Measurements from ENCODE around the gene RAD54L.
A peak's percentile ranks its signal among the peaks of the same experiment; 100 is the strongest.
"Not testable (repeated sequence)": the region's sequence is repeated elsewhere in the genome, so short reads cannot be mapped to it uniquely, and the experiment has no call there.

Gene RAD54L

DNA sequence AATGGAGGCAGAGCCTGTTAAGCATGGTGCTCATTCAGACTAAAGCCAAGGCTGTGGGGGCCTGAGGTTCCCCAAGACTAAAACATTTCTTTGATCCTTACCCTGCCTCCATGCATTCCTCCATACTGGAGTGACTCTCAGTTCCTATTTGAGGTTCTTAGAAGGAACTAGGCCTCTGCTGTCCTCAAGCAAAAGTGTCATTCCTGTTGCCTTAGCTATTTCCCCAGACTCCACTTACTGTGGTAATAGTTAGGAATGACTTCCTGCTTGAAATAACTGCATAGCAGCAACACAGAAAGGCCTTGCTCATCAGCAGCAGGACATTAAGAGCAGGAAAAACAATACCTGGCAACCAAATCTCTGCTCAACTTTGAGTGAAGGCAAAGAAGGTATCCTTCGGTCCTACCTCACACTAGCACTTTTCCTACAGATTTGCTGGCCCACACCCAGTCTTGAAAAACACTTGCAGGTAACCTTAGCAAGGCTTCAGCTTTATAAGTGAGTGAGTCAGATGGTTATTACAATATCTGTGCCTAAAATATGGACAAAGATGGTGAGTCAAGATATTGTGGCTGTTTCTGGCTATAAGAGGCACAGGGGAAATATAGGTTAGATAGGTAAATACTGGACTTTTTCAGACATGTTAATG, 41.0 kb downstream of the RAD54L start:
- no peak for DNase-seq

DNA sequence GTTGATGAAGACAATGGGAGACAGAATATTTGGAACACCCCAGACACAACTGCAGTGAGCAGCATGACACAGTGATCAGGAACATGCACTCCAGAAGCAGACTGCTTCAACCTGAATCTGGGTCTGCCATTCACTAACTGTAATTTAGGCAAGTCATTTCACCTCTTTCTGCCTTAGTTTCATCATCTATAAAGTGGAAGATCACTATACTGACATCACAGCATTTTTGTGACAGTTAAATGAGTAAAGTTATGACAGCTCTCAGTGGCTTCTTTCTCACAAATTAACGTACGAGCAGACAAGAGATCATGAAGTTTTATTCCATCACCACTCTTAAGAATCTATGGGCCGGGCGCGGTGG, 41.6 kb downstream of the RAD54L start:
- no peak for DNase-seq

DNA sequence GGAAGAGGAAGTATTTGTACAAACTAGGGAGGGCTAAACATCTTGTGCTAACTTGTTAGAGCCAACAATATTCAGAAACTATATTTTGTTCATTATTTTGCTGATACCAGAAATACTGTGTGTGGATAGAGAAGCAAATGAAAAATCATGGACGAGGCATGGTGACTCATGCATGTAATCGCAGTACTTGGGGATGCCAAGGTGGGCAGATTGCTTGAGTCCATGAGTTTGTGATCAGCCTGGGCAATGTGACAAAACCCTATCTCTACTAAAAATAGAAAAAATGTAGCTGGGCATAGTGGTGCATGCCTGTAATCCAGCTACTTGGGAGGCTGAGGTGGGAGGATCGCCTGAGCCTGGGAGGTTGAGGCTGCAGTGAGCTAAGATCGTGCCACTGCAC, 42.4 kb downstream of the RAD54L start:
- DNase-seq = no peak

DNA sequence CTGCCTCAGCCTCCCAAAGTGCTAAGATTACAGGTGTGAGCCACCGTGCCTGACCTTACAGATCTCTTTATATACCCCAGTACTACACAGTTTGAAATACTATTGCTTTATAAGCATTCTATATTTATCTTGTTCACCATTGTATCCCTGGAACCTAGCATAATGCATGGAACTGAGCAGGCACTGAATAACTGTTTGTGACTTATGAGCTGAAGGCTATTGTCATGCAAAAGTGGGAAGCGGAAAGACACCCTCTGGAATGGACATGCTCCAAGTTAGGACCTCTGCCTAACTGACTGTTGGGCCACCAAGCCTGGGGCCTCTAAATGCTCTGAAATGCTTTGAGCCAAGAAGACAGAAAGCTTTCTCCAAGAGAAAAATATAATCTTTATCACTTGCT, 47.7 kb downstream of the RAD54L start:
- no peak for DNase-seq

DNA sequence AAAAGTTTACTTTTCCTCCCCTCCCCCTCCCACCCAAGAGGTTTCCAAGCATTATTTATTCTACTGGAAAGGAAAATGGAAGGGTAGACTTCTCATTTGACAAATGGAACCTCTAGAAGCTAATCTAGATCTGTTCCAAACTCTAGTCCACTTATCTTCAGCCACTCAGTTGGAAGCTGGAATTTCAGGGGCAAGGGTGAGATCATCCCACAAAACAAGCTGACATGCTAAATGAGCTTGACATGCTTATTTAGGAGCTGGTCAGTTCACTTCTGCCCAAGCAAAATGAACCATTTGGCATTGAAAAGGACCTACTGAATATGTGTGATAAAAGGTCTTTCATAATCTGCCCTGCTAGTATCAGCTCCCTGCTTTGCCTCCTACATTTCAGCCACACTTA, 50.8 kb downstream of the RAD54L start:
- no peak for DNase-seq

DNA sequence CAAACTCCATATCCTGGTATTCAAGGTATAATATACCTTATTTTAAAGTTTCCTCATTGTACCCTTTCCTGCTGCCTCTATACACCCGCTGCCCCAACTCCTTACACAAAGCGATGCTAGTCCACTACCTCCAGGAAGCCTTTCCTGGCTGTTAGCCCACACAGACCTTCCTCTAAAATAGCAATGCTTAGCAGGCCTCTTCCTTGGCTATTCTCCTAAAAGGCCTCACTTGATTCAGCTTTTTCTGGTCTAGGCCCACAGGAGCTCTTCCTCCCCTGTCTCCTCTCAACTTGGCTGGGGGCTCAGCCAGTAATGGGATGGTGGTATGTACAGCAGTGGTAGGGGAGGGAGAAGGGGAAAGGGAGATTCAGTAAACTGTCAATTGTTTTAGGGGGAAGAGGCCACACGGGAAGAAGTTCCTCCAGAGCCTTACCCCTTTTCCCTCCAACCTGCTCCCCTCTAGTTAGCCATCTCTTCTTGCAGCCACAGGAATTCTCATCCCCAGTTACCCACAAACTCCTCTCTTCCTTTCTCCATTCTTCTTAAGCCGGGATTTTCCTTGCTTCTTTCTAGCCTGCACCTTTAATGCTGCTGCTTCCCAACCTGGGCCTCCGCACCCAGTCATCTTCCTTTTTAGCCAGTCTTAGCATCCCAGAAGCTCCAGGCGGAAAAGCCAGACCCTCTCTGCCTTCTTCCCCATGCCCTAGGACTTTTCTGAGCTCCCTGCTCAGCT, 53.3 kb downstream of the RAD54L start:
- no peak for DNase-seq

DNA sequence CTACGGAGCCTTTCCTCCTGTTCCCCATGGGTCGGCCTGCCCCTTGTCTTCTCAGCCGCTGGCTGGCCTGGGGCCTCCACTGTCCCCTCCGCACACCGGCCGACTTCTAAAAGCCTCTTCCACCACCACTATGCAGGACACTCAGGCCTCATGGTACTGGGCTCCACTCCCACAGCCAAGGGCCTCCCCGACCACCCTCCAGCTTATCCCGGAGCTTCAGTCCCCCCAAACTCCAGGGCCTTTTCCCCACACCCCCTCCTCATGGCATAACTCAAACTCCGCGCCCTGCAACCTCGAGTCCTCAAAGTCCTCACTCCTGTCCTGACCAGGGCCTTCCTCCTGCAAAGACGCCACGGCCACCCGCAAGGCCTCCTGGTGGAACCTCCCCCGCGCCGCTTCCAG, 53.8 kb downstream of the RAD54L start:
- DNase-seq = no peak

DNA sequence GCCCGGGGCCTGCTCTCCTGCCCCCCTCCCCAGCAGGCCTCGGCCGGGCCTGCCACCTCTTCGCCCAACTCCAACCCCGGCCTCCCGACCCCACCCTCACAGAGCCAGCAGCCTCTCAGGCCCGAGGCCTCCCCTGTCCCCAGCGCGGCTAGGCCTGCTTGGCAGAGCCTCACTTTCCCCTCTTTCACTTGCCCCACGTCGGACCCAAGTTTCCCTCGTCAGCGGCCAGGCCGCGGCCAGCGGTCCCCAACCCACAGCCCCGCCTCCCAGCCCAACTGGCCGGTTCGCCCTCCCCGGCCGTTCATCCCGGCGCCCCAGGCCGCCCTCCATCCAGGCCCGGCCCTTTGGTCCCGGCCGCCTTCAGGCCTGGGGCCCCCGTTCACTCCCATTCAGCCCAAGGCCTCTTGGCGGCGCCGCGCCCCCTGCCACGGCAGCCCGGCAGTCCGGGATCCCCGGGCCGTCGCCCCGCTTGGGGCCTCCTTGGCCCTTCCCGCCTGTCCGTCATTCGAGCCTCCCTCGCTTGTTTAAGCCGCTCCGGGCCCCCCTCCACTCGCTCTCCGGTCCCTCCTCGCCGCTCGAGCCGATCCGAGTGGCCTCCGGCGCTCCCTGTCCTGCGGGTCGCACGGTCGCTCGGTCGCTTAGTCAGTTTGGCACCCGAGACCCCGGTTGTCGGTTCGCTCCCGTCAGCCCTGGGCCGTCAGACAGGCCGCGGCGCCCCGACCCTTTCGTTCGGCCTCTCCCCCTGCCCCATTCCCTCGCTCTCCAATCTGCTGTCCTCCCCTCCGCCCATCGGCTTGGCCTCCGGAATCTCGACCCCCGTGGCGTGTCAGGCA, 54.5 kb downstream of the RAD54L start:
- DNase-seq = no peak

DNA sequence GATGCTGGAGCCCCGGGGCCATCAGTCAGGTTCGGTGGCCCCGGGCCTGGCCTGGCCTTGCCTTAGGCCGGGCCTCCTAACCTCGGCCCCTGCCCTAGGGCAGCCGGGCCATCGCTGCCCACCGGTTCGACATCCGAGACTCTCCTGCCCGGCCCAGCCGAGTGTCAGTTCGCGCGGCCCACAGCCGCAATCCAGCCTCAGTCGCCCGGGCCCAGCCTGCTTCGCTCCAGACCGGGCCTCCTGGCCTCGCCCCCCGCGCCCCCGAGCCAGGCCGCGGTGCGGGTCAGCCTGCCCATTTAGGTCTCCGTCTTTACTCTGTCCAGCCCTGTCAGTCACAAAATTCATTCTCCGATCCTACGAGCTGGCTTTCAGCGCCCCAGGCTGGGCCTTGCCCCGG, 55.1 kb downstream of the RAD54L start:
- DNase-seq = no peak

DNA sequence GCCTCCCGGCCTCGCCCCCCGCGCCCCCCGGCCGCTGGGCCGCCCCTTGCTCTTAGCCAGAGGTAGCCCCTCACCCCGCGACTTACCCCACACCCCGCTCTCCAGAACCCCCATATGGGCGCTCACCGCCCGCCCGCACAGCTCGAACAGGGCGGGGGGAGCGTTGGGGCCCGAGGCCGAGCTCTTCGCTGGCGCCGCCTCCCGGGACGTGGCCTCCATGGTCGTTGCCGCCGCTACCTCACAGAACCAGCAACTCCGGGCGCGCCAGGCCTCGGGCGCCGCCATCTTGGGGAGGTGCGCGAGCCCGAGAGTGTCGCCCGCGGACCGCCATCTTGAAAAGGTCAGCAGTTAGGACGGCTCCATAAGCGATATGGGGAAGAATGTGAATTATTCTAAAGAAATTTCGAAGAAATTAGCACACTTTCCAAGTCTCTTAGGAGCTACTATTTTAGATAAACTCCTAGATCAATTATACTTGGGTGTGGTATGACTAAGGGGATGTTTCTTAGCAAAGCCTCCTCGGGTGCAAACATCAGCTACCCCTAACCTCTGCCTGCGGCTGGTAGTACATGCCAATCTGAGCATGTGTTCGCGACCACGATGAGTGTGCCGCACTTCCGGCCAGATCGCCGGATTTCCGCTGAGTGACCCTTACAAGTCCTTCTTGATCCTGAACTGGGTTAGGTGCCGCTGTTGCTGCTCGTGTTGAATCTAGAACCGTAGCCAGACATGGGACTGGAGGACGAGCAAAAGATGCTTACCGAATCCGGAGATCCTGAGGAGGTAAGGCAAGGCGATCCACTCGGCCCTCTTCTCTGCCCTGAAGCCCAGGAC, 55.7 kb downstream of the RAD54L start, which contains the start of the genes LRRC41 and UQCRH:
LRRC41 (minus strand) TSS at position 579 of the 834 bp plus-strand sequence; CDS start at position 285, 294 bp downstream.
UQCRH (plus strand) TSS at position 661 of the 834 bp plus-strand sequence; CDS start at position 730, 69 bp downstream.
- DNase-seq = peak; percentile 85

DNA sequence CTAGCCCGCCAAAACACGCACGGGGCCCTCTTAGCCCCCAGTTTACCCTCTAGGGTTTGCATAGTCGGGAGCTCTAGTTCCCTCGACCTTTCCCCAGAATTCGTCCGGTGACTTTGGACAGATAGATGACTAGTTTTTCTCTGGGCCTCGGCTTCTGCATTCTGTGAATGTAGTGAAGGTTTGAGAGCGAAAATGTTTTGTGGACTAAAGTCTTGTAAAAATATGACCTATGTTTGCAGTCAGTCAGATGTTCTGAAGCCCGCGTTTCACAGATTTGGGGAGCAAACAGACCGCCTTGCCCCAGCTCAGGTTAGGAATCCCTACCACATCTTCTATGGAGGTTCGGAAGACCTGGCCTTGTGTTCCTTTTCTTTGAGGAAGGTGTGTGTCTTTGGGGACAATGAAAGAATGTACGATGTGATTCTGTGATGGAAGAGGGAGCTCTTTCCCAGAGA, 56.3 kb downstream of the RAD54L start:
- DNase-seq = no peak

DNA sequence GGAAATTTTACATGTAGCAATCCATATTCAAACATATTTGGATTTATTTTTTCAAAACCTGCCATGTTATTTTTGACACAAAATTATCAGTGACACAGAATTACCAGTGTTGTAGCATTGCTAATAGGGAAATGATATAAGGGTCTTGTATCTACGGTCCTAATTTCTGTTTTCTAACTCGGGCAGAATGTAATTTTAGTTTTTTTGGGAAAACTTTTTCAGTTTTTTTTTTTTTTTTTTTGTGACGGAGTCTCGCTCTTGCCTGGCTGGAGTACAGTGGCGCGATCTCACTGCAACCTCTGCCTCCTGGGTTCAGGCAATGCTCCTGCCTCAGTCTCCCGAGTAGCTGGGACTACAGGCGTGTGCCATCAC, 58.6 kb downstream of the RAD54L start:
- no peak for DNase-seq

DNA sequence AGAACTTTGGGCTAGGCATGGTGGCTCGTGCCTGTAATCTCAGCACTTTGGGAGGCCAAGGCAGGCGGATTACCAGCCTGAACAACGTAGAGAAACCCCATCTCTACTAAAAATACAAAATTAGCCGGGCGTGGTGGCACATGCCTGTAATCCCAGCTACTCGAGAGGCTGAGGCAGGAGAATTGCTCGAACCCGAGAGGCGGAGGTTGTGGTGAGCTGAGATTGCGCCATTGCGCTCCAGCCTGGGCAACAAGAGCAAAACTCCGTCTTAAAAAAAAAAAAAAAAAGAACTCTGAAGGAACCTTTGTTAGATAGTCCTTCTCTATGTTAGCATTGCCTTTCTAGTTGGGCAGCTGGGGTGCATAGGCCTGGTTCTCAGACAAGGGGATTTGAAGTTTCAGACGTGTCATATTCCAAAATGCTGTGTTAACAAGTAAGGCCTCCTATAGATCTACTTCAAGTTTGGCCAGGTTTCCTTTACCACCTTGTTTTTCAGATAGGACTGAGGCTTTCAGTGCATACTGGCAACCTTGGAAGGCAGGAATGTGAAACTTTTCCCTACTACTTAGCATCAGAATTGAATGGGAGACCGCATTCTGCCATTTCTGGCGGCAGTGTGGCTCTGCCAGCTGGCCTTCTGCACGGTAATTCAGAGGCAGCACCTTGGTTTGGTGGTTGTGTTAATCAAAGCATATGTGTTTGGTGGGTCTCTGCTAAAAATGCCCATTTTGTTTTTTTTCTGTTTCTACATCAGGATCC, 62.0 kb downstream of the RAD54L start:
- DNase-seq = no peak

DNA sequence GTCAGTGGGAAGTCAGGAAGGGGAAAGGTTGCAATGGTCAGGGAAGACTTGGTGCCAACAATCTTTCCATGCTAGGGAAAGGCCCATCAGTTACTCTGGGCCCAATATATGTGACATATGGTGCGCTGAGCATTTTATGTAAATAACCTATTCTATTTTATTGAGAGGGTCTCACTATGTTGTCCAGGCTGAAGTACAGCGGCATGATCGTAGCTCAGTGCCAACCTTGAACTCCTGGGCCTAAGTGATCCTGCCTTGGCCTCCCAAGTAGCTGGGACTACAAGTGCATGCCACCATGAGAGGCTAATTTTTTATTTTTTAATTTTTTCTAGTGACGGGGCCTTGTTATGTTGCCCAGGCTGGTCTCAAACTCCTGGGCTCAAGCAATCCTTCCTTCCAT, 62.8 kb downstream of the RAD54L start:
- no peak for DNase-seq

DNA sequence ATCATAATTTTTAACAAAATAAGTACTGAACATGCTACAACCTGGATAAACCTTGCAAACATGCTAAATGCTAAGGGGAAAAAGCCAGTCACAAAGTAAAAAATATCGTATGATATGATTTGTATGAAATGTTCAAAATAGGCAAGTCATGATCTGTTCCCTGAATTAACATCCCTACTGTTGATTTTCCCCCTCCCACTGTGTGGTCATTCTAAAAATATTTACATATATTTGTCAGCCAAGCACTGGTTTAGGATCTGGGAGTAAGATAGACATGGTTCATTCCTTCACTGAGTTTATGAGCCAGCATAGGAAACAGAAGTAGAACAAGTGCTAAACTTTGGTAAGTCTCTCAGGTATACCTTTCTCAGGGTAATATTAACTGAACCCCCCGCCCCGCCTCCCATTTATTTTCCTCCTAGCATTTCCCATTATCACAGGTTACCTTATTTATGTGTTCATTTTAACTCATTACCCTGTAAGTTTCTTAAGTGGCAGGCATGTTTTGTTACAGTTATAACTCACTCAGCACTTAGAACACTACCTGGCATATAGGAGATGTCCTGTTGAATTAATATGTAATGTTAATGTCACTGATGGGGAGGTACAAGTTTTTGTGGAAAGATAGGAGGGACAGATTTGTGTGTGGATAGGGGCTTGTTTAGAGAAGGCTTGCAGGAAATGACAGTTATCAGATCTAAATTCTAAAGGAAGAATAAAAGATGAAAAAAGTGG, 68.3 kb downstream of the RAD54L start:
- DNase-seq = no peak

DNA sequence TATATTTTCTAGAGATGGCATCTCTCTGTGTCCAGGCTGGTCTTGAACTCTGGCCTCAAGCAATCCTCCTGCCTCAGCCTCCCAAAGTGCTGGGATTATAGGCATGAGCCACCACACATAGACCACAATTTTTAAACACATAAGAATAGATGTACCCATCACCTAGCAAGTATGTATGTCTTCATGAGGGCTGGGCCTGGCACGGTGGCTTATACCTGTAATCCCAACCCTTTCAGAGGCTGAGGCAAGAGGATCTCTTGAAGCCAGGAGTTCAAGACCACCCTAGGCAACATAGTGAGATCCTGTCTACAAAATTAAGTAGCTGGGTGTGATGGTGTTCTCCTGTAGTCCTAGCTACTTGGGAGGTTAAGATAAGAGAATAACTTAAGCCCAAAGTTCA, 69.8 kb downstream of the RAD54L start:
- DNase-seq = no peak

DNA sequence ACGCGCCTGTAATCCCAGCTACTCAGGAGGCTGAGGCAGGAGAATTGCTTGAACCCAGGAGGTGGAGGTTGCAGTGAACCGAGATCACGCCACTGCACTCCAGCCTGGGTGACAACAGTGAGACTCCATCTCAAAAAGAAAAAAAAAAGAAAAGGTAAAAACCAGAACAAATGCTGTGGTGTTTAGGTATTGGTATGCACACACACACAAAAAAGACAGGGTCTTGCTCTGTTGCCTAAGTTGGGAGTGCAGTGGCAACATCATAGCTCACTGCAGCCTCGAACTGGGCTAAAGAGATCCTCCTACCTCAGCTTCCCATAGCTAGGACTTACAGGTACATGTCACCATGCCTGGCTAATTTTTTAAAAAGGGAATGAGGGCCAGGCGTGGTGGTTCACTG, 71.7 kb downstream of the RAD54L start:
- not testable (repeated sequence) for DNase-seq

DNA sequence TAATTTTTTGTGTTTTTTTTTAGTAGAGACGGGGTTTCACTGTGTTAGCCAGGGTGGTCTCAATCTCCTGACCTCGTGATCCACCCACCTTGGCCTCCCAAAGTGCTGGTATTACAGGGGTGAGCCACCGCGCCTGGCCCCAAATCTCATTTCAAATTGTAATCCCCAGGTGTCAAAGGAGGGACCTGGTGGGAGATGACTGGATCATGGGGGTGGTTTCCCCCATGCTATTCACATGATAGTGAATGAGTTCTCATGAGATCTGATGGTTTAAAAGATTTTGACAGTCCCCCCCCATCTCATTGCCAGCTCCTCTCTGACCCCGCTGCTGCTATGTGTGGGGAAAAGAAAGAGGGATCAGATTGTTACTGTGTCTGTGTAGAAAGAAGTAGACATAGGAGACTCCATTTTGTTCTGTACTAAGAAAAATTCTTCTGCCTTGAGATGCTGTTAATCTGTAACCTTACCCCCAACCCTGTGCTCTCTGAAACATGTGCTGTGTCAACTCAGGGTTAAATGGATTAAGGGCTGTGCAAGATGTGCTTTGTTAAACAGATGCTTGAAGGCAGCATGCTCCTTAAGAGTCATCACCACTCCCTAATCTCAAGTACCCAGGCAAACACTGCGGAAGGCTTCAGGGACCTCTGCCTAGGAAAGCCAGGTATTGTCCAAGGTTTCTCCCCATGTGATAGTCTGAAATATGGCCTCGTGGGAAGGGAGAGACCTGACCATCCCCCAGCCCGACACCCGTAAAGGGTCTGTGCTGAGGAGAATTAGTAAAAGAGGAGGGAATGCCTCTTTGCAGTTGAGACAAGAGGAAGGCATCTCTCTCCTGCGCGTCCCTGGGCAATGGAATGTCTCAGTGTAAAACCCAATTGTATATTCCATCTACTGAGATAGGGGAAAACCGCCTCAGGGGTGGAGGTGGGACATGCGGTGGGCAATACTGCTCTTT, 72.7 kb downstream of the RAD54L start:
- not testable (repeated sequence) for DNase-seq

DNA sequence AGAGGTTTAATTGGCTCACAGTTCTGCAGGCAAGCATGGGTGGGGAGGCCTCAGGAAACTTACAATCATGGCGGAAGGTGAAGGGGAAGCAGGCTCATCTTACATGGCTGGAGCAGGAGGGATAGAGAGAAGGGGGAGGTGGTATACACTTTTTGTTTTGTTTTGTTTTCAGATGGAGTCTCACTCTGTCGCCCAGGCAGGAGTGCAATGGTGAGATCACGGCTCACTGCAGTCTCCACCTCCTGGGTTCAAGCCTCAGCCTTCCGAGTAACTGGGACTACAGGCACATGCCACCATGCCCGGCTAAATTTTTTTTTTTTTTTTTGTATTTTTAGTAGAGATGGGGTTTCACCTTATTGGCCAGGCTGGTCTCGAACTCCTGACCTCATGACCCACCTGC, 74.6 kb downstream of the RAD54L start:
- DNase-seq = not testable (repeated sequence)
